ENCODE results near the gene CABCOCO1.

Gene CABCOCO1

DNA sequence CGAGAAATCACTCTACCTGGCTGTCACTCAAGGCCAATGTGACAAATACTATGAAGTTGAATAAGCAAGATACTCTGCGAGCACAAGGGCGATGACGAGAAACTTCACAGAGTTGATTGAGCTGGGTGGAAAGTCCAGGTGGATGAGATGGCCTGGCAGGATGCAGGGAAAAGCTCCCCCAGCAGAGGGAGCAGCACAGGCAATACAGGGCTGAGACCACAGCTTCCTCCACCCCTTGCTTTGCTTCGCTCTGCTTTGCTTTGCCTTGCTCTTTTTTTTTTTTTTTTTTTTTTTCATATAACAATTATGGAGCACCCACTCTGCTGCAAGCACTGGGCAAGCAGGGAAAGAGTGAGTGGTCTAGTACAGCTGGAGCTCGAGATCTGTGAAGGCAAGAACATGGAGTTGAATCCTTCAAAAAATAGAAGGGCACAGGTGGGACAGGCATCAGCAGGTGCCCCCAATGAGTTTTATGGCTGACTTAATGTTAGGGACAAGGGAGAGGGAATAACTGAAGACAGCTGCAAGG, 88.3 kb downstream of the CABCOCO1 start:
- Histone ChIP-seq H3K23ac (ENCODE audit: low read depth, low read length, poor library complexity) (no peak overlapping the region), H3K27ac (replicated peaks; ENCODE audit: low read length) (no peak overlapping the region)

DNA sequence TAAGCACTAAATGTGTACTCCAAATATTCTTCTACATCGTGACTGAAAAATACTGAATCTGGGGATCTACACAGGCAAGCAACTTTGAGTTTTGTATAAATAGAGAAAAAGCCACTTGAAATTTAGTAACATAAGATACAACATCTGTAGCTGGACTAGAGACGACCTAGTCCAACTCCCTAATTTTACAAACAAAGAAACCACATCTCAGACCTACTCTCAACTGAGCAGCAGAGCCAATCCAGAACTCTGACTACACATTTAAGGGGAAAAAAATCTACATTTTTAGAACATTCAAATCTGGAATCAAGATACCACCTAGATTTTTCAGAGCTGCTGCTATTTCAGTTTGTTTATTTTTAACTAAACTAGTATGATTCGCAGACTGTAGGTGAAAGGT, 88.9 kb downstream of the CABCOCO1 start:
- no peak overlapping the region for H3K18ac ChIP-seq (ENCODE audit: low read length)
- H3K4me2 ChIP-seq (ENCODE audit: insufficient read depth, low read length, poor library complexity, severe bottlenecking), result no peak overlapping the region
- H3K9me3 ChIP-seq (replicated peaks in 1 of 2; ENCODE audit: control insufficient read depth in 2 of 2, insufficient read depth in 1 of 2, low read depth in 1 of 2, low read length in 2 of 2), result no peaks in the 10 kb centered on the region
- peaks cover 0 to 5% of the 10 kb centered on the region in 2 donors for H3K4me1 ChIP-seq (ENCODE audit: control insufficient read depth in 2 of 2, insufficient read depth in 1 of 2, low read depth in 1 of 2, low read length in 2 of 2)
- H3K9ac ChIP-seq (ENCODE audit: low read depth, low read length, poor library complexity), result no peak overlapping the region
- no peaks in the 10 kb centered on the region for H3K27me3 ChIP-seq (ENCODE audit: control insufficient read depth in 3 of 3, insufficient read depth in 3 of 3, low read depth in 1 of 3, low read length in 3 of 3)
- H2BK5ac ChIP-seq (ENCODE audit: low read length), result no peak overlapping the region
- no peak overlapping the region for H4K8ac ChIP-seq (ENCODE audit: low read depth, low read length)
- no peaks in the 10 kb centered on the region for H3K36me3 ChIP-seq (replicated peaks in 1 of 2; ENCODE audit: control insufficient read depth in 2 of 2, insufficient read depth in 2 of 2, low read length in 2 of 2)
- H3K23ac ChIP-seq (ENCODE audit: low read depth, low read length, poor library complexity), result no peak overlapping the region
- H3K79me1 ChIP-seq (ENCODE audit: low read depth, low read length), result no peaks in the 10 kb centered on the region
- no peak overlapping the region for H3K14ac ChIP-seq (ENCODE audit: low read length)
- no peak overlapping the region for H2AK5ac ChIP-seq (ENCODE audit: low read depth, low read length)
- no peak overlapping the region for H2BK120ac ChIP-seq (ENCODE audit: low read depth, low read length)
- no CpG with 5 or more reads among the region's 3 CpGs for WGBS, 2 donors (ENCODE audit: extremely low coverage in 2 of 2, insufficient read length in 2 of 2, insufficient replicate concordance in 1 of 2)
- H3K27ac ChIP-seq (replicated peaks; ENCODE audit: low read length), result no peak overlapping the region
- no peak overlapping the region for H3K4me3 ChIP-seq (ENCODE audit: low read length in 2 of 2)
- no peak overlapping the region for H2AFZ ChIP-seq (ENCODE audit: low read length)
- no peak overlapping the region for H4K91ac ChIP-seq (ENCODE audit: low read depth, low read length, poor library complexity)
- no peak overlapping the region for H2BK15ac ChIP-seq (ENCODE audit: low read length)
- H3K4ac ChIP-seq (ENCODE audit: low read length), result no peak overlapping the region
- no peak overlapping the region for H2BK12ac ChIP-seq (ENCODE audit: low read length)
- no peak for DNase-seq (ENCODE audit: low spot score)

More for the DNA sequence above, 88.3 kb downstream of the CABCOCO1 start:
- no peaks in the 10 kb centered on the region for H3K79me1 ChIP-seq (ENCODE audit: low read depth, low read length)
- H3K27me3 ChIP-seq (ENCODE audit: control insufficient read depth in 3 of 3, insufficient read depth in 3 of 3, low read depth in 1 of 3, low read length in 3 of 3), result no peaks in the 10 kb centered on the region
- no peak overlapping the region for H3K18ac ChIP-seq (ENCODE audit: low read length)
- no CpG with 5 or more reads among the region's 6 CpGs for WGBS, 2 donors (ENCODE audit: extremely low coverage in 2 of 2, insufficient read length in 2 of 2, insufficient replicate concordance in 1 of 2)
- H3K4me1 ChIP-seq (ENCODE audit: control insufficient read depth in 2 of 2, insufficient read depth in 1 of 2, low read depth in 1 of 2, low read length in 2 of 2), result peaks cover 0 to 5% of the 10 kb centered on the region in 2 donors
- H3K9me3 ChIP-seq (replicated peaks in 1 of 2; ENCODE audit: control insufficient read depth in 2 of 2, insufficient read depth in 1 of 2, low read depth in 1 of 2, low read length in 2 of 2), result no peaks in the 10 kb centered on the region
- no peak overlapping the region for H2BK12ac ChIP-seq (ENCODE audit: low read length)
- H3K36me3 ChIP-seq (replicated peaks in 1 of 2; ENCODE audit: control insufficient read depth in 2 of 2, insufficient read depth in 2 of 2, low read length in 2 of 2), result no peaks in the 10 kb centered on the region
- H2BK120ac ChIP-seq (ENCODE audit: low read depth, low read length), result no peak overlapping the region
- no peak overlapping the region for H4K8ac ChIP-seq (ENCODE audit: low read depth, low read length)
- no peak overlapping the region for H3K14ac ChIP-seq (ENCODE audit: low read length)
- DNase-seq (ENCODE audit: low spot score), result peak; percentile 23
- no peak overlapping the region for H4K91ac ChIP-seq (ENCODE audit: low read depth, low read length, poor library complexity)
- no peak overlapping the region for H3K4ac ChIP-seq (ENCODE audit: low read length)
- H2AFZ ChIP-seq (ENCODE audit: low read length), result no peak overlapping the region
- H3K9ac ChIP-seq (ENCODE audit: low read depth, low read length, poor library complexity), result no peak overlapping the region
- H2AK5ac ChIP-seq (ENCODE audit: low read depth, low read length), result no peak overlapping the region
- no peak overlapping the region for H3K4me3 ChIP-seq (ENCODE audit: low read length in 2 of 2)
- no peak overlapping the region for H2BK15ac ChIP-seq (ENCODE audit: low read length)
- H2BK5ac ChIP-seq (ENCODE audit: low read length), result no peak overlapping the region
- H3K4me2 ChIP-seq (ENCODE audit: insufficient read depth, low read length, poor library complexity, severe bottlenecking), result no peak overlapping the region

DNA sequence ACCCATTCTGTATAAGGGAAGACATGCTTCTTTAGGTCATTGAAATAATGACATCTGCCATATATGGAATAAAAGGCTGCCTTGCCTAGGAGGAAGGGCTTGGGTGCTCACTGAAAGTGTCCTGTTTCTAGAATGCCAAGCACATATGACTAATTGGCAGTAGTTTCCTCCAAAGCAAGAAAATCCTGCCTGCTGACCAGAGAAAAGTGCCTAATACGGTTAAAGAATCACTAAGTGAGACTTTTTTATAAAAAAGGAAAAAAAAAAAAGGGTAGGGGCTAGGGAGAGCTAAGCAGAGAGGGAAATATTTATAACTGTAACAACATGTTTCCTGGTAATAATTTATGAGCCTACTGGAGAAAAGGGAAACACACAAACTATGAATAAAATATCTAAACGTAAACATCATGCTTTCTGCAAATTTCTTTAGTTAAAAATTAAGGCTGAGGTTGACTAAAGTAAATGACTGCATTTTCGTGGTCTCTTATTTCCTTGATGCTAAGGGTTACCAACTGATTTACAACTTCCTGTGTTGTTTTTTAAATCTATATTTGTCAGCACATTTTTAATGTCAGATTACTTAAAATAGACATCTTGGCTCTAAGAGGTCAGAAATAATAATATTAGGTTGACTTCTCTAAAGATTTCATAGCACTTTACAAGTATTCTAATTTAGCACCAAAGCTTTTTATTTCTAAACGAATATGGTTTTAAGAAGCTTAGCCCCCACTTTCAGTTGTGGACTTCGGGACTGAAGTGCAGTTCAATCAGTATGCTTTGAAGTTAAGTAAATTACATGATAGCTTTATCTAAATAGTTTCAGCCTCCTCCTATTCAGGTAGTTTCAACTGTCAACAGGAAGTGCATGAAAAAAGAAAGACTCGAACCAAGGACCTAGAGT, 89.6 kb downstream of the CABCOCO1 start:
- Histone ChIP-seq H3K4me2 (ENCODE audit: insufficient read depth, low read length, poor library complexity, severe bottlenecking) (no peak overlapping the region), H3K9ac (ENCODE audit: low read depth, low read length, poor library complexity) (no peak overlapping the region), H2BK12ac (ENCODE audit: low read length) (no peak overlapping the region), H3K36me3 (replicated peaks in 1 of 2; ENCODE audit: control insufficient read depth in 2 of 2, insufficient read depth in 2 of 2, low read length in 2 of 2) (no peaks in the 10 kb centered on the region), H3K4me1 (ENCODE audit: control insufficient read depth in 2 of 2, insufficient read depth in 1 of 2, low read depth in 1 of 2, low read length in 2 of 2) (peaks cover 0 to 5% of the 10 kb centered on the region in 2 donors), H3K27ac (replicated peaks; ENCODE audit: low read length) (no peak overlapping the region), H4K91ac (ENCODE audit: low read depth, low read length, poor library complexity) (no peak overlapping the region), H3K79me1 (ENCODE audit: low read depth, low read length) (no peaks in the 10 kb centered on the region), H3K27me3 (ENCODE audit: control insufficient read depth in 3 of 3, insufficient read depth in 3 of 3, low read depth in 1 of 3, low read length in 3 of 3) (no peaks in the 10 kb centered on the region), H3K9me3 (replicated peaks in 1 of 2; ENCODE audit: control insufficient read depth in 2 of 2, insufficient read depth in 1 of 2, low read depth in 1 of 2, low read length in 2 of 2) (no peaks in the 10 kb centered on the region), H2AK5ac (ENCODE audit: low read depth, low read length) (no peak overlapping the region), H2BK5ac (ENCODE audit: low read length) (no peak overlapping the region), H3K18ac (ENCODE audit: low read length) (no peak overlapping the region), H2AFZ (ENCODE audit: low read length) (no peak overlapping the region), H2BK15ac (ENCODE audit: low read length) (no peak overlapping the region), H3K4ac (ENCODE audit: low read length) (no peak overlapping the region), H2BK120ac (ENCODE audit: low read depth, low read length) (no peak overlapping the region), H4K8ac (ENCODE audit: low read depth, low read length) (no peak overlapping the region), H3K4me3 (ENCODE audit: low read length in 2 of 2) (no peak overlapping the region), H3K14ac (ENCODE audit: low read length) (no peak overlapping the region), H3K23ac (ENCODE audit: low read depth, low read length, poor library complexity) (no peak overlapping the region)
- WGBS, 2 donors (ENCODE audit: extremely low coverage in 2 of 2, insufficient read length in 2 of 2, insufficient replicate concordance in 1 of 2), result no CpG with 5 or more reads among the region's 6 CpGs
- no peak for DNase-seq (ENCODE audit: low spot score)

DNA sequence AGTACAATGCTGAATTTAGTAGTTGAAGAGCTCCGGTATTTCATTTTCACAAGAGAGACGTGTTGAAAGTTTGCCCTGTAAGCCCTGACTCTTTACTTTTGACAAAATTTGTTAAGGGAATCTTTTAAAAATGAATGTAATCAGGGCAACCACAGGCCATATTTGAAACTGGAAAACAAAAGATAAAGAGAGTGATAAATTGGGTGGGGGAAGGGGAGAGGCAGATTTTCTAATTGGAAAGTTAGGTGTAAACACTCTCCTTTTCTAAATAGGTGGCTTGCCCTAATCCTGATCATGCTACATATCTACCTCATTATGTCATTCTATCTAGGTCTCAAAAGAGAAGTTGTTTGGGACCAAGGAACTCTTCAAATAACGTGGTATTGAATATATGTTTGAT, 90.7 kb downstream of the CABCOCO1 start:
- Histone ChIP-seq H2BK15ac (ENCODE audit: low read length) (no peak overlapping the region), H3K4me1 (ENCODE audit: control insufficient read depth in 2 of 2, insufficient read depth in 1 of 2, low read depth in 1 of 2, low read length in 2 of 2) (peaks cover 0 to 5% of the 10 kb centered on the region in 2 donors), H3K14ac (ENCODE audit: low read length) (no peak overlapping the region), H4K8ac (ENCODE audit: low read depth, low read length) (no peak overlapping the region), H2AFZ (ENCODE audit: low read length) (no peak overlapping the region), H3K9me3 (replicated peaks in 1 of 2; ENCODE audit: control insufficient read depth in 2 of 2, insufficient read depth in 1 of 2, low read depth in 1 of 2, low read length in 2 of 2) (no peaks in the 10 kb centered on the region), H3K4me2 (ENCODE audit: insufficient read depth, low read length, poor library complexity, severe bottlenecking) (no peak overlapping the region), H4K91ac (ENCODE audit: low read depth, low read length, poor library complexity) (no peak overlapping the region), H3K9ac (ENCODE audit: low read depth, low read length, poor library complexity) (no peak overlapping the region), H3K23ac (ENCODE audit: low read depth, low read length, poor library complexity) (no peak overlapping the region), H3K4ac (ENCODE audit: low read length) (no peak overlapping the region), H3K79me1 (ENCODE audit: low read depth, low read length) (no peaks in the 10 kb centered on the region), H2BK5ac (ENCODE audit: low read length) (no peak overlapping the region), H3K27ac (replicated peaks; ENCODE audit: low read length) (no peak overlapping the region), H3K18ac (ENCODE audit: low read length) (no peak overlapping the region), H2BK120ac (ENCODE audit: low read depth, low read length) (no peak overlapping the region), H3K4me3 (ENCODE audit: low read length in 2 of 2) (no peak overlapping the region), H3K27me3 (ENCODE audit: control insufficient read depth in 3 of 3, insufficient read depth in 3 of 3, low read depth in 1 of 3, low read length in 3 of 3) (no peaks in the 10 kb centered on the region), H2AK5ac (ENCODE audit: low read depth, low read length) (no peak overlapping the region), H3K36me3 (replicated peaks in 1 of 2; ENCODE audit: control insufficient read depth in 2 of 2, insufficient read depth in 2 of 2, low read length in 2 of 2) (no peaks in the 10 kb centered on the region), H2BK12ac (ENCODE audit: low read length) (no peak overlapping the region)
- no peak for DNase-seq (ENCODE audit: low spot score)
- no CpG with 5 or more reads among the region's 3 CpGs for WGBS, 2 donors (ENCODE audit: extremely low coverage in 2 of 2, insufficient read length in 2 of 2, insufficient replicate concordance in 1 of 2)
